ENCODE data around the gene TSSC4.

DNA sequence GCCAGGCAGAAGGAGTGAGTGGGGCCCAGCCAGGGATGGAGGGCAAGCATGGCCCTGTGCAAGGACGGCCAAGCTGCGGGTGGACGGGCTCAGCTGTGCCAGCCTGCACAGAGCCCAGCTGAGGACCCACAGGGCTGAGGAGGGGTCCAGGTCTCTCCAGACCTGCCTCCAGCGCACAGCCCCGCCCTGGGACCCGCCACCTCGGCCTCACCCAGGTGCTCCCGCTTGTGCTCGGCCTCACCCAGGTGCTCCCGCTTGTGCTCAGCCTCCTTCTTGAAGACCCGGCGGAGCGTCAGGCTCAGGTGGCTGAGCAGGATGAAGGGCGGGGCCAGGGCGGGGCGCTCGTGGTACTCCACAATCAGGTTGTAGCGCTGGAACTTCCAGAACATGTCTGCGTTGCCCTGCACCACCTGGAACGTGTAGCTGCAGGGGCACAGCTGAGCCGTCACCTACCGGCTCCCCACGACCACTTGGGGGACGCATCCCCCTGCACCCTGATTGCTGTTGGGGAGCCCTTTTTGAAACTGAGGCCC is 6.4 kb downstream of the TSSC4 start:
- no peak for TF ChIP-seq POLR2AphosphoS5 (IDR thresholded peaks at IDR 0.05; ENCODE audit: low read depth, low read length)
- TF ChIP-seq, protein P1, sequence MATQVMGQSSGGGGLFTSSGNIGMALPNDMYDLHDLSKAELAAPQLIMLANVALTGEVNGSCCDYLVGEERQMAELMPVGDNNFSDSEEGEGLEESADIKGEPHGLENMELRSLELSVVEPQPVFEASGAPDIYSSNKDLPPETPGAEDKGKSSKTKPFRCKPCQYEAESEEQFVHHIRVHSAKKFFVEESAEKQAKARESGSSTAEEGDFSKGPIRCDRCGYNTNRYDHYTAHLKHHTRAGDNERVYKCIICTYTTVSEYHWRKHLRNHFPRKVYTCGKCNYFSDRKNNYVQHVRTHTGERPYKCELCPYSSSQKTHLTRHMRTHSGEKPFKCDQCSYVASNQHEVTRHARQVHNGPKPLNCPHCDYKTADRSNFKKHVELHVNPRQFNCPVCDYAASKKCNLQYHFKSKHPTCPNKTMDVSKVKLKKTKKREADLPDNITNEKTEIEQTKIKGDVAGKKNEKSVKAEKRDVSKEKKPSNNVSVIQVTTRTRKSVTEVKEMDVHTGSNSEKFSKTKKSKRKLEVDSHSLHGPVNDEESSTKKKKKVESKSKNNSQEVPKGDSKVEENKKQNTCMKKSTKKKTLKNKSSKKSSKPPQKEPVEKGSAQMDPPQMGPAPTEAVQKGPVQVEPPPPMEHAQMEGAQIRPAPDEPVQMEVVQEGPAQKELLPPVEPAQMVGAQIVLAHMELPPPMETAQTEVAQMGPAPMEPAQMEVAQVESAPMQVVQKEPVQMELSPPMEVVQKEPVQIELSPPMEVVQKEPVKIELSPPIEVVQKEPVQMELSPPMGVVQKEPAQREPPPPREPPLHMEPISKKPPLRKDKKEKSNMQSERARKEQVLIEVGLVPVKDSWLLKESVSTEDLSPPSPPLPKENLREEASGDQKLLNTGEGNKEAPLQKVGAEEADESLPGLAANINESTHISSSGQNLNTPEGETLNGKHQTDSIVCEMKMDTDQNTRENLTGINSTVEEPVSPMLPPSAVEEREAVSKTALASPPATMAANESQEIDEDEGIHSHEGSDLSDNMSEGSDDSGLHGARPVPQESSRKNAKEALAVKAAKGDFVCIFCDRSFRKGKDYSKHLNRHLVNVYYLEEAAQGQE (IDR thresholded peaks at IDR 0.05; ENCODE audit: insufficient read depth in 1 of 2, low read depth in 2 of 2, low read length in 2 of 2): no peak
- TF ChIP-seq SIN3A (IDR thresholded peaks at IDR 0.05; ENCODE audit: borderline replicate concordance, insufficient read depth, low read length): no peak
- TF ChIP-seq TAF1 (IDR thresholded peaks at IDR 0.05; ENCODE audit: borderline replicate concordance, insufficient read depth, low read length): no peak
- TF ChIP-seq FOXP2 (optimal IDR thresholded peaks at IDR 0.05; ENCODE audit: borderline replicate concordance, extremely low read depth, extremely low read length, insufficient read depth): no peak
